ENCODE results near the gene INAVA.

The INAVA gene

DNA sequence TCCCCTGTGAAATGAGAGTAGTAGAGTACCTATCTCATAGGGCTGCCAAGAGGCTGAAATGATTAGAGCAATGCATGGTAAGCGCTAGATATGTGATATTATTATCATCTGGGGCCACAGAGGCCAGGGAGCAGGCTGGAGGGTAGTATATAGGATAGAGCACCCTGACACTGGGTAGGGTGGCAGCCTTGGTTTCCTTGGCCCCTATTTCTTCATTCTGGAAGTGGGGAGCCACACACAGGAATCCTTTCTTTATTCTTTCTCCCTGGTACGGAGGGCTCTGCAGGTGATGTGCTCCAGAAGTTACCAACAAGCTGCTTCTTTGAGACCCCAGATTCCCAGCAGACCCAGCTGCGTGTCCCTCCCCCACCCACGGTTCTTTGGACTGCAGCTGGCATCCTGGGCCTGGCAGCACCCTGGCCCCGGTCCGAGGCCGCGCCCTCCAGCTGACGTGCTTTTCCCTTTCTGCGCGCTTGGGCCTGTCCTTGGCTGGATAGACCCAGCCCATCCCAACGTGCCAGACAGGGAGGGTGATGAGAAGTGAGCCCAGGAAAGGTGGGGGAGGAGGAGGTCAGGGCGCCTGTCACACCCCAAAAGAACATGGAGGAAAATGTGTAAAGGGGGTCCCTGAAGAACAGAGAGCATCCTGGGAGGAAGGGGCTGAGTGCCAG is 18.2 kb downstream of the INAVA start:
- TF ChIP-seq, protein P1, sequence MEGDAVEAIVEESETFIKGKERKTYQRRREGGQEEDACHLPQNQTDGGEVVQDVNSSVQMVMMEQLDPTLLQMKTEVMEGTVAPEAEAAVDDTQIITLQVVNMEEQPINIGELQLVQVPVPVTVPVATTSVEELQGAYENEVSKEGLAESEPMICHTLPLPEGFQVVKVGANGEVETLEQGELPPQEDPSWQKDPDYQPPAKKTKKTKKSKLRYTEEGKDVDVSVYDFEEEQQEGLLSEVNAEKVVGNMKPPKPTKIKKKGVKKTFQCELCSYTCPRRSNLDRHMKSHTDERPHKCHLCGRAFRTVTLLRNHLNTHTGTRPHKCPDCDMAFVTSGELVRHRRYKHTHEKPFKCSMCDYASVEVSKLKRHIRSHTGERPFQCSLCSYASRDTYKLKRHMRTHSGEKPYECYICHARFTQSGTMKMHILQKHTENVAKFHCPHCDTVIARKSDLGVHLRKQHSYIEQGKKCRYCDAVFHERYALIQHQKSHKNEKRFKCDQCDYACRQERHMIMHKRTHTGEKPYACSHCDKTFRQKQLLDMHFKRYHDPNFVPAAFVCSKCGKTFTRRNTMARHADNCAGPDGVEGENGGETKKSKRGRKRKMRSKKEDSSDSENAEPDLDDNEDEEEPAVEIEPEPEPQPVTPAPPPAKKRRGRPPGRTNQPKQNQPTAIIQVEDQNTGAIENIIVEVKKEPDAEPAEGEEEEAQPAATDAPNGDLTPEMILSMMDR (IDR thresholded peaks at IDR 0.05; ENCODE audit: low read depth, low read length), result no peak
- no peak for DNase-seq (ENCODE audit: extremely low read depth, low read depth)

DNA sequence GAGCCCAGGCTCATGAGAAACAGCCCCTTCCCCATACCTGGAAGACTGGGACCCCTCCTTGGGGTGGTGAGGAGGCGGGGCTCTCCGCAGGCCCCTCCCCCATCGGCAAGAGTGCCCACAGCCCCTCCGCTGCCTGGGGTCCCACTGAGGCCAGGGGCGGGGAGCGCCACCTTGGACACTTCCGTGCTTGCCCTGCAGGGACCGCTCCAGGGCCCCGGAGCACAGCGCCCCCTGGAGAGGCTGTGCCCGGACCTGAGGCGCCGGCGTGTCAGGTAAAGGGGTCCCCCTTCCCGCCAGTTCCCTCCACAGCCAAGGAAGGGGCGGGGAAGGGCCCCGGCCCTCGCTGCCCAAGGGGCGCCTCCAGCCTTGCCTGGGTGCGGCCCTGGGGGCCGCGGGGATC is 21.5 kb downstream of the INAVA start:
- no peak for DNase-seq (ENCODE audit: extremely low read depth, low read depth)
- TF ChIP-seq, protein P1 (IDR thresholded peaks at IDR 0.05; ENCODE audit: low read depth, low read length), result no peak

DNA sequence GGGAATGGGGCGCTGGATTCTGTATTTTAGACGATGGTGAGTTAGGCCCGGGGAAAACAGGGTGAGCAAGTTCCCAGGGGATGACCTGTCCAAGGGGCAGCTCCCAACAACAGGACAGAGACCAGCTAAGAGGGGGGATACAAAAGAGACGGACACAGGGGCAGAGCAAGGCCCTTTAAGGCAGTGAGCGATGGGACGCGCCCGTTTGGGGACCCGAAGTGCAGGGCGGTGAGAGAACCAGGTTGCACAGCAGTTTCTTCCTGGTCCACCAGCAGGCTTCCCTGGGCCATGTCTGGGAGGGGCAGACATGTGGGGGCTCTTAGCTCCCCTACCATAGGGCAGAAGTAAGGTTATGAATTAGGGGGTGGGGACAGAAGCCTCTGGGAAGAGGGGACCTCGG is 22.0 kb downstream of the INAVA start:
- DNase-seq (ENCODE audit: extremely low read depth, low read depth), result no peak
- TF ChIP-seq, protein P1 (IDR thresholded peaks at IDR 0.05; ENCODE audit: low read depth, low read length), result no peak

DNA sequence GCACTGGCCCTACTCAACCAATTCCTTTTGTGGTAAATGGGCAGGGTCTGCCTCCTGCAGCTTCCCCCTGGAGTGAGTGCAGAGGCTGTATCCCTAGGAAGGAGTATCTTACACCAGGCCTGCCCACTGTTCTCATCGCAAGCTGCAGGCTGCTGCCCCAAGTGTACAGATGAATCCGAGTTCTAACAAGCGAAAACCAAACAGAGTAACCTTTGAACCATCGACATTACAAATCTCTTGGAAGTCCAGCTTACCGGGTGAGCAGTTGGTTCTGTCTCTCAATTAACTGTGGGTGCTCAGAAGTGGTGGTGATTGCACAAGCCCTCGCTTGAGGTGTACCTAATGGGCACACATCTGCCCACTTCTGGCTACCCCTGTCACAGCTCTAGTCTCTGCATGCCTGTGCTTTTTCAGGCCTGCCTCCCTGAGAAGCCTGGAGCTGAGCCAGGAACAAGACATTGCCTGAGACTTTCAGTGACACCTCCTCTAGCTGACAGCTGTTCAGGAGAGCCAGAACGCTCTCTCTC is 22.7 kb downstream of the INAVA start:
- DNase-seq (ENCODE audit: extremely low read depth, low read depth), result no peak
- TF ChIP-seq, protein P1 (IDR thresholded peaks at IDR 0.05; ENCODE audit: low read depth, low read length), result no peak

DNA sequence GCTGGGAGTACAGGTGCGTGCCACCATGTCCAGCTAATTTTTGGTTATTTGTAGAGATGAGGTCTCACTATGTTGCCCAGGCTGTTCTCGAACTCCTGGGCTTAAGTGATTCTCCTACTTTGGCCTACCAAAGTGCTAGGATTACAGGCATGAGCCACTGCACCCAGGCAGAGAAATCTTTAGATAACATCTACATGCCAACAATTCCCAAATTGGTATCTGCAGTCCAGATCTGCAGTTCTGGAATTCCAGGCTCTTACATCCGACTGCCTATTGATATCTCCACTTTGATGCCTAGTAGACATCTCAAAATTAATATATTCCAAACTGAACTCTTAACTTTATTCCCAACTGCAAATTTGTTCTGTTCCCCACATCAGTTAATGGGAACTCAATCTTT is 23.3 kb downstream of the INAVA start:
- DNase-seq (ENCODE audit: extremely low read depth, low read depth), result no peak
- TF ChIP-seq, protein P1 (IDR thresholded peaks at IDR 0.05; ENCODE audit: low read depth, low read length), result no peak

DNA sequence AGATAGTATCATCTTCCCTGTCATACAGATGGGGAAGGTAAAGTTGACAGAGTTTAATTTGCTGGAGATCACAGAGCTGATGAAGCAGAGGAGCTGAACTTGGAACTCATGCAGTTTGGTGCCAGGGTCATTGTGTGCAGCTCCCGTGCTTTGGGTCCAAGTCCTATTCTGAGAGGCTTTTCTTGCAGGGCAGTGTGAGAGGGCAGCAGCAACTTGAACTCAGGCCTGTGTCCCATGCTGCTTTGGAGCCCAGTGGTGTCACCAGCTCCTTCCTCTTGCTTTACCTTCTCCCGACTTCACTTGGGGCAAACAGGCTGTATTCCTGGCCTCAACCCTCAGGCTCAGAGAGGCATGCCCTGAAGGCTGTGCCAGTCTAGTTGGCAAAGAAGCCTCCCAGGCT is 24.7 kb downstream of the INAVA start:
- DNase-seq (ENCODE audit: extremely low read depth, low read depth), result no peak
- TF ChIP-seq, protein P1 (IDR thresholded peaks at IDR 0.05; ENCODE audit: low read depth, low read length), result no peak

DNA sequence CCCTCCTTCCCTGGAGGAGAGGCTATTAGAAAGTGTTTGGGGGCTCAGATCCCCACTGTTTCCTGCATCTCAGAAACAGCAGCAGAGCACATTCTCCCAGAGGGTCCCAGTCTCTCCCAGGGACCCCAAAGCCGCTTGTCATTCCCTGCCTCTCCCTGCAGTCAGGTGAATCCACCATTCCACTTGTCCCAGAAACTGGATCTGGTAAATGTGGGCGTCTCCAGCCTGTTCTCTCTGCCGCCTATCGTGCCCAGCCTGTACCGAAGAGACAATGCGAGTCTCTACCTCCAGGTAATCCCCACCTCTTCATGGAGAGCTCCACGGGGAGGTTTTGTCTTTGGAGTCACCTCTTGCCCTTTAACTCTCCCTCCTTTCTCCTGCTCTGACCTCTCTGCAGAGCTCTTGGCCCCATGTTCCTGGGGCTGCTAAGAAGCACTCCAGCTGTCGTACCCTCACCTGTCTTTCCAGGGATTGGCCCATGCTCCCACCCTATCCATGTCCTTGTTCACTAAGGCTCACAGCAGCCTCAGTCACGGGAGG is 26.9 kb downstream of the INAVA start:
- TF ChIP-seq, protein P1 (IDR thresholded peaks at IDR 0.05; ENCODE audit: low read depth, low read length), result no peak
- no peak for DNase-seq (ENCODE audit: extremely low read depth, low read depth)
